CD4-positive, alpha-beta T cell (primary cell): ENCODE measurements around the gene ATRAID. TPM values are rescaled to one million over a fixed set of nuclear protein-coding genes. Genes with fewer than 3 reads are reported as not detected.
A peak's percentile ranks its signal among the peaks of the same experiment; 100 is the strongest.

Experiments
- ATAC-seq: fragments of 200-7000 bp; cut with Tn5 transposase; one replicate; pipeline ENCODE4 v1.10.0; 2022; ENCODE audit warnings: mild to moderate bottlenecking; ENCODE audit not compliant: poor library complexity
- CTCF ChIA-PET: fragments of 350-600 bp; sonication (Branson Sonifier 250); formaldehyde crosslinking; loops from one replicate; lab custom pipeline; 2021; ENCODE audit warnings: antibody characterized with exemption, inconsistent platforms; lab: Charles Lee
- POLR2A ChIA-PET: fragments of 350-600 bp; sonication (Branson Sonifier 250); formaldehyde crosslinking; loops from one replicate; lab custom pipeline; 2021; ENCODE audit warnings: antibody characterized with exemption, inconsistent platforms; lab: Charles Lee
- DNase-seq, 14 experiments: peaks; one replicate each; pipeline ENCODE4 v3.0.0-alpha.2; 2013 to 2020; ENCODE audit warnings: mixed read lengths in 2 of 14
- H3K27ac ChIP-seq, 2 donors: one replicate each; pipeline versions ENCODE4 v1.5.1 to v1.7.0; 2013; ENCODE audit warnings: low read length in 2 of 2, low read depth in 1 of 2, mild to moderate bottlenecking in 1 of 2
- H3K27me3 ChIP-seq, 2 experiments: 1 replicate in 1 of 2; 2 replicates in 1 of 2; pipeline versions ENCODE4 v1.6.1 to v1.7.0; 2013; ENCODE audit warnings: low read length in 2 of 2, control low read depth in 1 of 2, mild to moderate bottlenecking in 1 of 2, moderate library complexity in 1 of 2; ENCODE audit not compliant: insufficient read depth in 2 of 2, control insufficient read depth in 1 of 2
- H3K36me3 ChIP-seq: one replicate; pipeline ENCODE4 v1.6.1; 2013; ENCODE audit warnings: low read length, control low read depth; ENCODE audit not compliant: insufficient read depth
- H3K4me1 ChIP-seq: one replicate; pipeline ENCODE4 v1.6.1; 2013; ENCODE audit warnings: low read length, control low read depth; ENCODE audit not compliant: insufficient read depth
- H3K4me3 ChIP-seq: one replicate; pipeline ENCODE4 v1.5.1; 2013; ENCODE audit warnings: mild to moderate bottlenecking, low read length, moderate library complexity
- H3K9me3 ChIP-seq, 2 experiments: 1 replicate in 1 of 2; 2 replicates in 1 of 2; pipeline versions ENCODE4 v1.6.1 to v1.7.0; 2013; ENCODE audit warnings: low read length in 2 of 2, mild to moderate bottlenecking in 2 of 2, control low read depth in 1 of 2, moderate library complexity in 1 of 2; ENCODE audit not compliant: control insufficient read depth in 1 of 2, insufficient read depth in 1 of 2
- H3K27ac Mint-ChIP-seq: one replicate; pipeline ENCODE4 v1.8.0; 2020; ENCODE audit warnings: mixed read lengths
- H3K27me3 Mint-ChIP-seq: one replicate; pipeline ENCODE4 v1.8.0; 2021; ENCODE audit warnings: mixed read lengths
- H3K36me3 Mint-ChIP-seq: one replicate; pipeline ENCODE4 v1.8.0; 2021; ENCODE audit warnings: low read depth, mixed read lengths
- H3K4me1 Mint-ChIP-seq: one replicate; pipeline ENCODE4 v1.8.0; 2021; ENCODE audit warnings: low read depth, mixed read lengths
- H3K4me3 Mint-ChIP-seq: one replicate; pipeline ENCODE4 v1.8.0; 2020; ENCODE audit warnings: mild to moderate bottlenecking, mixed read lengths
- H3K9me3 Mint-ChIP-seq: one replicate; pipeline ENCODE4 v1.8.0; 2020; ENCODE audit warnings: mixed read lengths
- CTCF ChIP-seq: fragments of 200-600 bp; IDR thresholded peaks from one replicate; pipeline ENCODE4 v1.8.0; 2022; ENCODE audit warnings: antibody characterized with exemption, mild to moderate bottlenecking
- intact Hi-C, 2 experiments: fragments of 100-400 bp; cut with DNase I in 1 of 2; cut with micrococcal nuclease in 1 of 2; formaldehyde crosslinking; loops; one replicate each; pipeline versions ENCODE4 v1.15.1 to v1.9.0; 2023 to 2025; cut with DNase I, micrococcal nuclease
- polyA plus RNA-seq, 2 donors: library from polyadenylated mRNA; unstranded; fragments of 120-200 nt; gene quantifications; one replicate each; pipeline ENCODE4 v1.2.1, GENCODE V29; 2013
- total RNA-seq, 174 experiments: library from RNA in 2 of 174; stranded (reverse) in 2 of 174; gene quantifications; one replicate each; pipeline ENCODE4 v1.2.3 and lab custom pipeline; 2021 to 2026

Gene ATRAID, protein sequence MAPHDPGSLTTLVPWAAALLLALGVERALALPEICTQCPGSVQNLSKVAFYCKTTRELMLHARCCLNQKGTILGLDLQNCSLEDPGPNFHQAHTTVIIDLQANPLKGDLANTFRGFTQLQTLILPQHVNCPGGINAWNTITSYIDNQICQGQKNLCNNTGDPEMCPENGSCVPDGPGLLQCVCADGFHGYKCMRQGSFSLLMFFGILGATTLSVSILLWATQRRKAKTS
- total RNA-seq (10 to 100 TPM; 79.1 to 82.5 TPM), total RNA-seq (lab: John Stamatoyannopoulos, UW) (18.2 to 83.5 (median 61.9) reads per million in 172 experiments)
- 96.9 TPM for polyA plus RNA-seq (2013, experiment 1 of 2)
- 90.4 TPM for polyA plus RNA-seq (2013, experiment 2 of 2)

- Mint-ChIP-seq H3K27me3 (no peaks in the 10 kb centered on the region), H3K9me3 (no peaks in the 10 kb centered on the region), H3K27ac (peak within 1 kb of the TSS; percentile 98), H3K4me1 (peaks cover 40% of the 10 kb centered on the region), H3K4me3 (peak within 1 kb of the TSS; percentile 98), H3K36me3 (peaks cover 71% of the 10 kb centered on the region)
- POLR2A ChIA-PET: interaction anchor here (0.5 to 3.2 kb wide), 14 partner anchors 25 to 678 kb away, joined by 3 to 19 read pairs (median 4); partner anchors contain the start of genes AGBL5, CENPA, KHK and OST4
- no peaks in the 10 kb centered on the region for H3K9me3 ChIP-seq
- peak within 1 kb of the TSS; percentile 78 for H3K4me3 ChIP-seq
- H3K4me1 ChIP-seq: peaks cover 26% of the 10 kb centered on the region
- no peak for TF ChIP-seq CTCF
- H3K27me3 ChIP-seq: no peaks in the 10 kb centered on the region
- DNase-seq: peak; percentile 76 to 95 (median 86)
- intact Hi-C loops: loop anchor here (1.0 to 10.0 kb wide), 14 partner anchors 53 to 1337 kb away; partner anchors contain the start of genes PREB (in 2 of the 2), AGBL5 (in 1 of the 2), ASXL2 (in 1 of the 2) and CENPA (in 1 of the 2)
- H3K27ac ChIP-seq: peak within 1 kb of the TSS; percentile 96 to 97
- CTCF ChIA-PET: interaction anchor here (1.1 kb wide), 1 partner anchor 43 kb away, joined by 3 read pairs; no protein-coding TSS in a partner anchor
- peak; percentile 83 for ATAC-seq
- peaks cover 24% of the 10 kb centered on the region for H3K36me3 ChIP-seq
Observed at GRCh38 chr2:27211943-27212625, at the start of gene ATRAID, which contains the start of gene SLC5A6. ATRAID (plus strand) TSS chr2:27212041; CDS start chr2:27212369, 328 bp downstream. SLC5A6 (minus strand) TSS chr2:27212268; CDS start chr2:27207650, 4,618 bp downstream.

- Mint-ChIP-seq H3K27me3 (peaks cover 4% of the 10 kb centered on the region), H3K27ac (no peak overlapping the region), H3K4me3 (no peak overlapping the region), H3K36me3 (no peaks in the 10 kb centered on the region), H3K4me1 (no peaks in the 10 kb centered on the region), H3K9me3 (no peaks in the 10 kb centered on the region)
- Histone ChIP-seq H3K36me3 (no peaks in the 10 kb centered on the region), H3K9me3 (no peaks in the 10 kb centered on the region), H3K27ac (no peak overlapping the region), H3K27me3 (no peaks in the 10 kb centered on the region), H3K4me3 (no peak overlapping the region), H3K4me1 (no peaks in the 10 kb centered on the region)
- ChIA-PET POLR2A (no interaction called here), CTCF (no interaction called here)
- intact Hi-C loops: no loop called here
- ATAC-seq: no peak
- no peak for TF ChIP-seq CTCF
- DNase-seq: no peak
Observed at GRCh38 chr2:27162151-27163121, 49.4 kb upstream of the ATRAID start.
